K562 (cell line): ENCODE results near the gene EXOC4. TPM values are rescaled to one million over a fixed set of nuclear protein-coding genes. Genes with fewer than 3 reads are reported as not detected.

Experiments used
- ATAC-seq: fragments of 200-7000 bp; cut with Tn5 transposase; 3 replicates; pipeline ENCODE4 v1.9.1; 2020; ENCODE audit warnings: moderate library complexity
- BruUV-seq: library from RNA; stranded (reverse); fragments of 400-500 nt; replicated peaks from 2 replicates; lab custom pipeline; 2021; lab: Mats Ljungman, UMichigan
- CTCF ChIA-PET: fragments of 300-600 bp; formaldehyde crosslinking; extraction: SDS; loops from one replicate; lab custom pipeline; 2021; ENCODE audit warnings: low intra/inter-chr PET ratio; lab: Yijun Ruan, JAX
- POLR2A ChIA-PET: fragments of 300-600, 350-650 bp; sonication (Branson Sonifier 250); formaldehyde crosslinking; extraction: SDS; loops from one replicate; lab custom pipeline; 2021; ENCODE audit warnings: antibody characterized with exemption, inconsistent platforms; lab: Yijun Ruan, JAX
- DNase-seq, 4 experiments: peaks; one replicate each; pipeline versions ENCODE4 v3.0.0 to v3.0.0-alpha.2; 2011 to 2018; ENCODE audit warnings: low spot score in 3 of 4, mixed read lengths in 3 of 4; ENCODE audit errors: extremely low read depth in 1 of 4
- FAIRE-seq: peaks from 2 replicates; lab custom pipeline; 2011; peaks lifted over from hg19 to GRCh38; lab: Jason Lieb, UNC
- H2AFZ ChIP-seq: 2 replicates; pipeline ENCODE4 v1.6.0; 2011; ENCODE audit warnings: low read depth, low read length, control low read depth, inconsistent platforms
- H3K27ac ChIP-seq: fragments of 200-600 bp; 3 replicates; pipeline ENCODE4 v1.8.0; 2011; ENCODE audit warnings: low read depth, mild to moderate bottlenecking, control low read depth, inconsistent platforms, low read length, moderate library complexity, mixed read lengths; ENCODE audit errors: extremely low read depth
- H3K27me3 ChIP-seq, 2 experiments: fragments of 300-600 bp in 1 of 2; 2 replicates in 1 of 2; 3 replicates in 1 of 2; pipeline versions ENCODE4 v1.6.0 to v1.8.0; 2011; ENCODE audit warnings: inconsistent platforms in 2 of 2, low read length in 2 of 2, mild to moderate bottlenecking in 1 of 2, mixed read lengths in 1 of 2, moderate library complexity in 1 of 2; ENCODE audit not compliant: control insufficient read depth in 2 of 2, insufficient read depth in 2 of 2
- H3K36me3 ChIP-seq: fragments of 300-600 bp; 3 replicates; pipeline ENCODE4 v1.8.0; 2011; ENCODE audit warnings: mild to moderate bottlenecking, low read length, inconsistent platforms; ENCODE audit not compliant: control insufficient read depth, insufficient read depth
- H3K4me1 ChIP-seq, 2 experiments: fragments of 200-600 bp in 1 of 2; replicated peaks in 1 of 2; 2 replicates in 1 of 2; 3 replicates in 1 of 2; pipeline versions ENCODE4 v1.5.1 to v1.8.0; 2011; ENCODE audit warnings: inconsistent platforms in 2 of 2, low read length in 2 of 2, mild to moderate bottlenecking in 1 of 2, mixed read lengths in 1 of 2, moderate library complexity in 1 of 2; ENCODE audit not compliant: control insufficient read depth in 2 of 2, insufficient read depth in 2 of 2
- H3K4me2 ChIP-seq: 2 replicates; pipeline ENCODE4 v1.6.1; 2011; ENCODE audit warnings: low read length, control low read depth, inconsistent platforms, mixed read lengths; ENCODE audit not compliant: insufficient read depth
- H3K4me3 ChIP-seq: fragments of 200-600 bp; sonication (generic), shearing (Covaris generic); 2 replicates; pipeline ENCODE4 v1.5.1; 2016; ENCODE audit warnings: control low read depth, inconsistent platforms
- H3K79me2 ChIP-seq: fragments of 200-600 bp; 3 replicates; pipeline ENCODE4 v1.8.0; 2011; ENCODE audit warnings: low read length, inconsistent platforms; ENCODE audit not compliant: control insufficient read depth, insufficient read depth
- H3K9ac ChIP-seq, 2 experiments: 2 replicates each; pipeline versions ENCODE4 v1.6.0 to v1.6.1; 2011; ENCODE audit warnings: low read depth in 2 of 2, low read length in 2 of 2, control low read depth in 1 of 2, inconsistent platforms in 1 of 2, mild to moderate bottlenecking in 1 of 2, mixed read lengths in 1 of 2; ENCODE audit not compliant: insufficient read depth in 1 of 2
- H3K9me1 ChIP-seq: one replicate; pipeline ENCODE4 v1.6.0; 2011; ENCODE audit warnings: inconsistent platforms, mild to moderate bottlenecking, low read length, moderate library complexity; ENCODE audit not compliant: control insufficient read depth, insufficient read depth
- H3K9me3 ChIP-seq: replicated peaks from 2 replicates; pipeline ENCODE4 v1.5.1; 2011; ENCODE audit warnings: low read depth, low read length, inconsistent platforms; ENCODE audit not compliant: control insufficient read depth, insufficient read depth
- H4K20me1 ChIP-seq: replicated peaks from 2 replicates; pipeline ENCODE4 v1.6.1; 2011; ENCODE audit warnings: low read length, inconsistent platforms, mixed read lengths; ENCODE audit not compliant: control insufficient read depth, insufficient read depth
- FOXK1 ChIP-seq: sonication (generic); formaldehyde crosslinking; IDR thresholded peaks from 2 replicates; pipeline ENCODE4 v1.8.0; 2022; ENCODE audit warnings: missing genetic modification reagents, mild to moderate bottlenecking, borderline replicate concordance
- KDM1A ChIP-seq, 2 experiments: fragments of 450-650 bp; IDR thresholded peaks; 2 replicates each; pipeline ENCODE4 v1.6.1; 2016; ENCODE audit warnings: mild to moderate bottlenecking in 2 of 2
- NR1H2 ChIP-seq: sonication (generic); formaldehyde crosslinking; IDR thresholded peaks from 2 replicates; pipeline ENCODE4 v1.4.0; 2020; ENCODE audit warnings: mild to moderate bottlenecking, missing genetic modification reagents
- NR2F6 ChIP-seq: fragments of 450-650 bp; formaldehyde crosslinking; IDR thresholded peaks from 2 replicates; pipeline ENCODE4 v1.4.0; 2020; ENCODE audit warnings: mild to moderate bottlenecking
- PTTG1 ChIP-seq: fragments of 450-650 bp; IDR thresholded peaks from 2 replicates; pipeline ENCODE4 v1.6.1; 2016; ENCODE audit warnings: low read depth, mild to moderate bottlenecking, missing genetic modification characterization, missing compliant biosample characterization
- ZNF445 ChIP-seq: fragments of 250-450 bp; sonication (Bioruptor Pico); IDR thresholded peaks from 2 replicates; pipeline ENCODE4 v1.4.0; 2020; ENCODE audit warnings: low read depth, mild to moderate bottlenecking, moderate library complexity
- WGBS: fragments of 100-300 bp; shearing (Covaris generic); methylation state at CpG from one replicate; pipeline ENCODE4 v1.1.6; 2016; ENCODE audit warnings: low coverage, mixed read lengths; ENCODE audit not compliant: insufficient coverage; ENCODE audit errors: missing lambda C conversion rate; 5-methylcytosine and 5-hydroxymethylcytosine counted together
- in situ Hi-C: fragments of 300-500 bp; cut with MboI; formaldehyde crosslinking; loops from 4 replicates; pipeline ENCODE4 v1.15.0; 2018; ENCODE audit warnings: inconsistent platforms, mixed read lengths
- intact Hi-C: fragments of 100-400 bp; cut with micrococcal nuclease; formaldehyde crosslinking; loops from 2 replicates; pipeline ENCODE4 v1.14.2; 2022
- polyA plus RNA-seq, 8 experiments: library from polyadenylated mRNA; depleted of rRNA in 4 of 8; stranded (reverse) in 5 of 8; unstranded in 3 of 8; fragments of >200 nt; fragmentation: Nextera tagmentation in 2 of 8; fragmentation: Illumina TruSeq in 1 of 8; extraction: Ambion mirVana in 2 of 8; extraction: Trizol in 1 of 8; gene quantifications; 2 replicates each; pipeline versions ENCODE4 v1.2.1 to v1.2.3, GENCODE V29; 2011 to 2014; ENCODE audit warnings: inconsistent platforms in 1 of 8, missing spikeins in 1 of 8
- total RNA-seq, 7 experiments: library from RNA; depleted of rRNA in 6 of 7; stranded (reverse); fragments of >200 nt in 6 of 7; fragmentation: Illumina TruSeq in 2 of 7; extraction: Trizol in 2 of 7; gene quantifications; 2 replicates each; pipeline versions ENCODE4 v1.2.1 to v1.2.3, GENCODE V29; 2011 to 2021; ENCODE audit warnings: low replicate concordance in 1 of 7
- TF ChIP-seq, protein P1 (sequence below), 2 experiments: IDR thresholded peaks in 1 of 2; conservative IDR thresholded peaks in 1 of 2; 2 replicates each; pipeline ENCODE4 v1.6.1; 2016; ENCODE audit warnings: low read depth in 2 of 2, mild to moderate bottlenecking in 1 of 2, missing compliant biosample characterization in 1 of 2, missing genetic modification characterization in 1 of 2, moderate library complexity in 1 of 2
- TF ChIP-seq, protein P2 (sequence below): fragments of 450-650 bp; IDR thresholded peaks from 2 replicates; pipeline ENCODE4 v1.6.1; 2016
- TF ChIP-seq, protein P3 (sequence below): fragments of 250-450 bp; sonication (Bioruptor Pico); IDR thresholded peaks from 2 replicates; pipeline ENCODE4 v1.4.0; 2020; ENCODE audit warnings: mild to moderate bottlenecking, moderate library complexity, borderline replicate concordance
- TF ChIP-seq, protein P4 (sequence below): fragments of 450-650 bp; formaldehyde crosslinking; IDR thresholded peaks from 2 replicates; pipeline ENCODE4 v1.4.0; 2020; ENCODE audit warnings: mild to moderate bottlenecking, moderate library complexity

Gene EXOC4
- total and polyA plus RNA-seq, 9 of the 15 experiments (the other 6 are each of a cell fraction or from before 2014, with no cell fraction given) = 18.5 to 73.1 (median 46.6) TPM

DNA sequence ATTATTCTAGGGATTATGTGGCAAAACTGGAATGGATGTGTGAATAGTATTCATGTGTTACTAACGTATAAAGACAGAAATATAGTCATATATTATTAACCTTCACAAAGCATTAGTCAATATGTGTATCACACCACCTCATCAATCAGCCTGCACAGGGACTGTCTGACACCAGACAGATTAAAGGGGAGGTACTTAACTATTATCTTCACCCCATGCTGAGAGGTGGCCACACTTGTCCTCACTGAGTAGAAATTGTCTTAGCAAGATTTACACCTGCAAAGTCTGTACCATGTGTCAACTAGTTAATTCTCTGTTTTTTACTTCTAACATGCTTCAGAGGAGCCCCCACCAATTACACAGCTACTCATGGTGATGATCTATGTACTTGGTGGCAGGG lies 727.9 kb downstream of the EXOC4 start (continued):
- TF ChIP-seq, protein P1, sequence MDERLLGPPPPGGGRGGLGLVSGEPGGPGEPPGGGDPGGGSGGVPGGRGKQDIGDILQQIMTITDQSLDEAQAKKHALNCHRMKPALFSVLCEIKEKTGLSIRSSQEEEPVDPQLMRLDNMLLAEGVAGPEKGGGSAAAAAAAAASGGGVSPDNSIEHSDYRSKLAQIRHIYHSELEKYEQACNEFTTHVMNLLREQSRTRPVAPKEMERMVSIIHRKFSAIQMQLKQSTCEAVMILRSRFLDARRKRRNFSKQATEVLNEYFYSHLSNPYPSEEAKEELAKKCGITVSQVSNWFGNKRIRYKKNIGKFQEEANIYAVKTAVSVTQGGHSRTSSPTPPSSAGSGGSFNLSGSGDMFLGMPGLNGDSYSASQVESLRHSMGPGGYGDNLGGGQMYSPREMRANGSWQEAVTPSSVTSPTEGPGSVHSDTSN (CRISPR knock-in tag; IDR thresholded peaks at IDR 0.05; ENCODE audit: low read depth) = no peak
- TF ChIP-seq, protein P1 (tag; conservative IDR thresholded peaks at IDR 0.05; ENCODE audit: low read depth) = peak; percentile 81
- TF ChIP-seq, protein P2, sequence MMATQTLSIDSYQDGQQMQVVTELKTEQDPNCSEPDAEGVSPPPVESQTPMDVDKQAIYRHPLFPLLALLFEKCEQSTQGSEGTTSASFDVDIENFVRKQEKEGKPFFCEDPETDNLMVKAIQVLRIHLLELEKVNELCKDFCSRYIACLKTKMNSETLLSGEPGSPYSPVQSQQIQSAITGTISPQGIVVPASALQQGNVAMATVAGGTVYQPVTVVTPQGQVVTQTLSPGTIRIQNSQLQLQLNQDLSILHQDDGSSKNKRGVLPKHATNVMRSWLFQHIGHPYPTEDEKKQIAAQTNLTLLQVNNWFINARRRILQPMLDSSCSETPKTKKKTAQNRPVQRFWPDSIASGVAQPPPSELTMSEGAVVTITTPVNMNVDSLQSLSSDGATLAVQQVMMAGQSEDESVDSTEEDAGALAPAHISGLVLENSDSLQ = peak; percentile 58
- TF ChIP-seq FOXK1 (CRISPR knock-in tag) = no peak

DNA sequence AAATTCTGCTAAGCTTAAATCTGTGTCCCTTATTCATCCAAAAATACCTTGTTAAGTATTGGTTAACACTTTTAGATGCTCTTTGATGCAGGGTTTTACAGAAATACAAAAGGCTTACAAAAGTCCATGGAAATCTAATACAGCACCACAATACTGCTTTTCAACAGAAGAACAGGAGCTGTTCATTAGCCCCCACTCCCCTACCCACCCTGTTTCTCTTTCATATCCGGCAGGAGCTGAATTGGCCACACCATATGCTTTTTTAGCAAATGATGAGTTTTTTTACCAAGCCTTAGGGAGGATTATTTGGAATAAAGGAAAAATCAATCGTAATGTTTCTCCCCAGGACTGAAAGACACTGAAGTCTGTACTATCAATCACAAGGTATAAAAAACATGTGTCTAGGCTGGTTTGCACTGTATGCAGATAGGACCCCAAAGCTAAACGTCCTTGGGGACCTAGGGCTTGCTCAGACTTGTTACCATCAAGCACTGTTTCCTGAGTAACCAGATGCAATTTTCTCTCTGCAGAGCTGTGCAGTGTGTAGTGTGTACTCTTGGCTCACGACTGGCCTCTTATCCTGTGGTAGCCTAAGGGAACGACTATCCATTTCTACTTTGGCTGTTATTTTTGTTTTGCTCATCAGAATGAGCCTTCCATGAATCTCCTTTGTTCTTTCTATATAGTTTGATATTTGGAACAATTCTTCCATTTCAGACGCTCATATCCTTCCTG lies 731.0 kb downstream of the EXOC4 start:
- Histone ChIP-seq H3K79me2 (no peaks in the 10 kb centered on the region), H3K4me1 (peaks cover 0 to 7% of the 10 kb centered on the region in 2 experiments; a peak in 1 of 5 replicates), H3K4me2 (no peak overlapping the region), H3K9me3 (no peaks in the 10 kb centered on the region), H3K4me3 (no peak overlapping the region), H3K27ac (no peak overlapping the region), H3K36me3 (no peaks in the 10 kb centered on the region), H3K9ac (no peak overlapping the region), H4K20me1 (no peaks in the 10 kb centered on the region), H3K9me1 (no peaks in the 10 kb centered on the region), H2AFZ (no peak overlapping the region), H3K27me3 (no peaks in the 10 kb centered on the region)
- in situ Hi-C loops (no loop called here), intact Hi-C loops (no loop called here)
- no peak; the same call in 2 of the 3 replicates for ATAC-seq
- ChIA-PET CTCF (no interaction called here), POLR2A (interaction anchor here (0.6 kb wide), 4 partner anchors 53 to 753 kb away, joined by 3 read pairs; no protein-coding TSS in a partner anchor)
- DNase-seq = no peak
- BruUV-seq = no TSS peak
- 10% methylated on average over 6 of the region's 6 CpGs for WGBS
- no peak for FAIRE-seq
- TF ChIP-seq NR1H2 = no peak
- TF ChIP-seq, protein P3, sequence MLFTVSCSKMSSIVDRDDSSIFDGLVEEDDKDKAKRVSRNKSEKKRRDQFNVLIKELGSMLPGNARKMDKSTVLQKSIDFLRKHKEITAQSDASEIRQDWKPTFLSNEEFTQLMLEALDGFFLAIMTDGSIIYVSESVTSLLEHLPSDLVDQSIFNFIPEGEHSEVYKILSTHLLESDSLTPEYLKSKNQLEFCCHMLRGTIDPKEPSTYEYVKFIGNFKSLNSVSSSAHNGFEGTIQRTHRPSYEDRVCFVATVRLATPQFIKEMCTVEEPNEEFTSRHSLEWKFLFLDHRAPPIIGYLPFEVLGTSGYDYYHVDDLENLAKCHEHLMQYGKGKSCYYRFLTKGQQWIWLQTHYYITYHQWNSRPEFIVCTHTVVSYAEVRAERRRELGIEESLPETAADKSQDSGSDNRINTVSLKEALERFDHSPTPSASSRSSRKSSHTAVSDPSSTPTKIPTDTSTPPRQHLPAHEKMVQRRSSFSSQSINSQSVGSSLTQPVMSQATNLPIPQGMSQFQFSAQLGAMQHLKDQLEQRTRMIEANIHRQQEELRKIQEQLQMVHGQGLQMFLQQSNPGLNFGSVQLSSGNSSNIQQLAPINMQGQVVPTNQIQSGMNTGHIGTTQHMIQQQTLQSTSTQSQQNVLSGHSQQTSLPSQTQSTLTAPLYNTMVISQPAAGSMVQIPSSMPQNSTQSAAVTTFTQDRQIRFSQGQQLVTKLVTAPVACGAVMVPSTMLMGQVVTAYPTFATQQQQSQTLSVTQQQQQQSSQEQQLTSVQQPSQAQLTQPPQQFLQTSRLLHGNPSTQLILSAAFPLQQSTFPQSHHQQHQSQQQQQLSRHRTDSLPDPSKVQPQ (CRISPR knock-in tag) = no peak
- no peak for TF ChIP-seq KDM1A (IDR thresholded peaks at IDR 0.05)
- no peak for TF ChIP-seq ZNF445 (CRISPR knock-in tag)
- TF ChIP-seq, protein P4, sequence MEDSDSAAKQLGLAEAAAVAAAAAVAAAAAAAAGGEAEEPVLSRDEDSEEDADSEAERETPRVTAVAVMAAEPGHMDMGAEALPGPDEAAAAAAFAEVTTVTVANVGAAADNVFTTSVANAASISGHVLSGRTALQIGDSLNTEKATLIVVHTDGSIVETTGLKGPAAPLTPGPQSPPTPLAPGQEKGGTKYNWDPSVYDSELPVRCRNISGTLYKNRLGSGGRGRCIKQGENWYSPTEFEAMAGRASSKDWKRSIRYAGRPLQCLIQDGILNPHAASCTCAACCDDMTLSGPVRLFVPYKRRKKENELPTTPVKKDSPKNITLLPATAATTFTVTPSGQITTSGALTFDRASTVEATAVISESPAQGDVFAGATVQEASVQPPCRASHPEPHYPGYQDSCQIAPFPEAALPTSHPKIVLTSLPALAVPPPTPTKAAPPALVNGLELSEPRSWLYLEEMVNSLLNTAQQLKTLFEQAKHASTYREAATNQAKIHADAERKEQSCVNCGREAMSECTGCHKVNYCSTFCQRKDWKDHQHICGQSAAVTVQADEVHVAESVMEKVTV (CRISPR knock-in tag) = no peak
- no peak for TF ChIP-seq NR2F6 (CRISPR knock-in tag)
- no peak for TF ChIP-seq PTTG1 (tag)
